H9 (cell line): ENCODE results near the gene PNKP. TPM values are rescaled to one million over a fixed set of nuclear protein-coding genes. Genes with fewer than 3 reads are reported as not detected.

ENCODE experiments used
- DNase-seq: peaks from one replicate; pipeline ENCODE4 v3.0.0-alpha.2; 2017
- H2AFZ ChIP-seq: one replicate; pipeline ENCODE4 v1.6.1; 2013; ENCODE audit warnings: mild to moderate bottlenecking, low read length, control low read depth, moderate library complexity
- H2AK5ac ChIP-seq: 2 replicates; pipeline ENCODE4 v1.6.1; 2013; ENCODE audit warnings: low read length, control low read depth, mixed read lengths; ENCODE audit not compliant: insufficient read length
- H2BK120ac ChIP-seq: one replicate; pipeline ENCODE4 v1.6.1; 2013; ENCODE audit warnings: low read depth, mild to moderate bottlenecking, low read length, control low read depth, inconsistent platforms; ENCODE audit not compliant: poor library complexity, severe bottlenecking
- H2BK12ac ChIP-seq: 2 replicates; pipeline ENCODE4 v1.6.1; 2013; ENCODE audit warnings: low read length, control low read depth, mixed read lengths, low read depth; ENCODE audit not compliant: insufficient read length
- H2BK15ac ChIP-seq: 2 replicates; pipeline ENCODE4 v1.6.1; 2013; ENCODE audit warnings: low read depth, low read length, control low read depth
- H2BK20ac ChIP-seq: one replicate; pipeline ENCODE4 v1.6.1; 2013; ENCODE audit warnings: low read depth, mild to moderate bottlenecking, low read length, control low read depth, inconsistent platforms; ENCODE audit not compliant: poor library complexity, severe bottlenecking
- H2BK5ac ChIP-seq: 2 replicates; pipeline ENCODE4 v1.6.1; 2013; ENCODE audit warnings: low read length, control low read depth, mixed read lengths; ENCODE audit not compliant: insufficient read length
- H3K14ac ChIP-seq: 2 replicates; pipeline ENCODE4 v1.6.1; 2013; ENCODE audit warnings: low read length, control low read depth; ENCODE audit not compliant: insufficient read depth
- H3K18ac ChIP-seq: 2 replicates; pipeline ENCODE4 v1.6.1; 2013; ENCODE audit warnings: low read depth, mild to moderate bottlenecking, mixed read lengths, low read length, control low read depth; ENCODE audit not compliant: insufficient read length
- H3K23ac ChIP-seq: 2 replicates; pipeline ENCODE4 v1.6.1; 2013; ENCODE audit warnings: low read length, control low read depth, mixed read lengths, low read depth; ENCODE audit not compliant: insufficient read length
- H3K23me2 ChIP-seq: 2 replicates; pipeline ENCODE4 v1.6.1; 2013; ENCODE audit warnings: low read depth, mild to moderate bottlenecking, mixed read lengths, low read length, control low read depth; ENCODE audit not compliant: insufficient read length, poor library complexity, severe bottlenecking
- H3K27ac ChIP-seq: 2 replicates; pipeline ENCODE4 v1.5.1; 2013; ENCODE audit warnings: low read length, control low read depth, mixed read lengths, low read depth; ENCODE audit not compliant: insufficient read length
- H3K27me3 ChIP-seq: 2 replicates; pipeline ENCODE4 v1.6.1; 2013; ENCODE audit warnings: low read length, control low read depth, inconsistent platforms; ENCODE audit not compliant: insufficient read depth
- H3K4ac ChIP-seq: 2 replicates; pipeline ENCODE4 v1.6.1; 2013; ENCODE audit warnings: low read depth, mild to moderate bottlenecking, control low read depth, inconsistent platforms, low read length, moderate library complexity
- H3K4me1 ChIP-seq: 2 replicates; pipeline ENCODE4 v1.6.1; 2013; ENCODE audit warnings: low read length, control low read depth, inconsistent platforms; ENCODE audit not compliant: insufficient read depth
- H3K4me2 ChIP-seq: 2 replicates; pipeline ENCODE4 v1.6.1; 2013; ENCODE audit warnings: low read length, control low read depth, mixed read lengths; ENCODE audit not compliant: insufficient read length, insufficient read depth
- H3K56ac ChIP-seq: 2 replicates; pipeline ENCODE4 v1.6.1; 2013; ENCODE audit warnings: low read depth, mild to moderate bottlenecking, mixed read lengths, low read length, control low read depth; ENCODE audit not compliant: insufficient read length
- H3K79me1 ChIP-seq: 2 replicates; pipeline ENCODE4 v1.6.1; 2013; ENCODE audit warnings: low read depth, mild to moderate bottlenecking, moderate library complexity, low read length, control low read depth, inconsistent platforms; ENCODE audit not compliant: insufficient read depth, poor library complexity, severe bottlenecking
- H3K79me2 ChIP-seq: 2 replicates; pipeline ENCODE4 v1.6.1; 2013; ENCODE audit warnings: low read length, control low read depth, inconsistent platforms; ENCODE audit not compliant: insufficient read depth
- H3K9ac ChIP-seq: 2 replicates; pipeline ENCODE4 v1.6.1; 2013; ENCODE audit warnings: low read length, control low read depth, mixed read lengths; ENCODE audit not compliant: insufficient read length; ENCODE audit errors: extremely low read depth
- H3K9me3 ChIP-seq: one replicate; pipeline ENCODE4 v1.6.1; 2013; ENCODE audit warnings: low read depth, low read length, inconsistent platforms; ENCODE audit not compliant: control insufficient read depth
- H3T11ph ChIP-seq: one replicate; pipeline ENCODE4 v1.6.1; 2013; ENCODE audit warnings: mild to moderate bottlenecking, low read length, control low read depth, inconsistent platforms
- H4K20me1 ChIP-seq: one replicate; pipeline ENCODE4 v1.6.1; 2013; ENCODE audit not compliant: control insufficient read depth, insufficient read length, insufficient read depth
- H4K5ac ChIP-seq: 2 replicates; pipeline ENCODE4 v1.6.1; 2013; ENCODE audit warnings: low read depth, mild to moderate bottlenecking, mixed read lengths, low read length, control low read depth; ENCODE audit not compliant: insufficient read length
- H4K8ac ChIP-seq: replicated peaks from 2 replicates; pipeline ENCODE4 v1.6.1; 2013; ENCODE audit warnings: low read length, control low read depth, mixed read lengths, low read depth; ENCODE audit not compliant: insufficient read length
- H4K91ac ChIP-seq: 2 replicates; pipeline ENCODE4 v1.6.1; 2013; ENCODE audit warnings: low read depth, mild to moderate bottlenecking, moderate library complexity, mixed read lengths, low read length, control low read depth; ENCODE audit not compliant: insufficient read length
- H3K27ac Mint-ChIP-seq, 3 experiments: 2 replicates in 2 of 3; 3 replicates in 1 of 3; pipeline ENCODE4 v1.8.0; 2020 to 2021; ENCODE audit warnings: mixed read lengths in 3 of 3, mild to moderate bottlenecking in 1 of 3, moderate library complexity in 1 of 3
- H3K27me3 Mint-ChIP-seq: 2 replicates; pipeline ENCODE4 v1.8.0; 2021; ENCODE audit warnings: low read depth, mild to moderate bottlenecking, moderate library complexity, mixed read lengths
- H3K36me3 Mint-ChIP-seq, 3 experiments: 2 replicates in 2 of 3; 3 replicates in 1 of 3; pipeline ENCODE4 v1.8.0; 2020 to 2021; ENCODE audit warnings: low read depth in 3 of 3, mixed read lengths in 3 of 3; ENCODE audit not compliant: insufficient read depth in 1 of 3
- H3K4me1 Mint-ChIP-seq, 2 experiments: 2 replicates each; pipeline ENCODE4 v1.8.0; 2020; ENCODE audit warnings: mixed read lengths in 2 of 2
- H3K4me3 Mint-ChIP-seq, 2 experiments: 2 replicates in 1 of 2; 3 replicates in 1 of 2; pipeline ENCODE4 v1.8.0; 2020 to 2021; ENCODE audit warnings: mild to moderate bottlenecking in 2 of 2, mixed read lengths in 2 of 2, moderate library complexity in 1 of 2
- H3K9me3 Mint-ChIP-seq, 2 experiments: 2 replicates in 1 of 2; 3 replicates in 1 of 2; pipeline ENCODE4 v1.8.0; 2020; ENCODE audit warnings: mild to moderate bottlenecking in 2 of 2, mixed read lengths in 2 of 2, moderate library complexity in 1 of 2
- WGBS: extraction: QIAGEN DNeasy Blood & Tissue Kit; methylation state at CpG from one replicate; pipeline ENCODE4 v1.1.7; 2013; ENCODE audit warnings: missing lambda C conversion rate, low lambda C conversion rate, mixed read lengths; ENCODE audit not compliant: insufficient read length; ENCODE audit errors: extremely low coverage; 5-methylcytosine and 5-hydroxymethylcytosine counted together
- microRNA-seq: library from miRNA; unstranded; fragments of <30 nt; microRNA quantifications from one replicate; pipeline ENCODE4, GENCODE V29; 2020; ENCODE audit warnings: borderline microRNAs expressed
- total RNA-seq: library from RNA; stranded (reverse); gene quantifications from 2 replicates; pipeline ENCODE4 v1.2.1, GENCODE V29; 2021
- TF ChIP-seq, protein P1 (sequence below): fragments of 200-600 bp; sonication (generic); conservative IDR thresholded peaks from 3 replicates; pipeline ENCODE4 v1.8.0; 2021; ENCODE audit warnings: antibody characterized with exemption, mild to moderate bottlenecking

PNKP gene
- total RNA-seq, 1 experiment from 2014 or later: 157 TPM

- H3T11ph ChIP-seq: no peak overlapping the region
- no peak overlapping the region for H2AK5ac ChIP-seq
- H3K27me3 Mint-ChIP-seq: peaks cover 7% of the 10 kb centered on the region
- no peak overlapping the region for H3K14ac ChIP-seq
- no peaks in the 10 kb centered on the region; a peak in 2 of 5 replicates for H3K9me3 Mint-ChIP-seq
- no peak overlapping the region for H4K5ac ChIP-seq
- no peak overlapping the region for H2BK20ac ChIP-seq
- H3K79me1 ChIP-seq: no peaks in the 10 kb centered on the region
- no peak overlapping the region for H3K4me2 ChIP-seq
- no peak overlapping the region for H2BK12ac ChIP-seq
- WGBS: no CpG with 5 or more reads among the region's 6 CpGs
- H4K8ac ChIP-seq: no peak overlapping the region
- no peak overlapping the region for H3K18ac ChIP-seq
- H4K20me1 ChIP-seq: no peaks in the 10 kb centered on the region
- H3K27me3 ChIP-seq: no peaks in the 10 kb centered on the region
- no peak overlapping the region for H3K9ac ChIP-seq
- no peak overlapping the region for H3K56ac ChIP-seq
- peaks cover 13% of the 10 kb centered on the region for H3K23me2 ChIP-seq
- no peak overlapping the region for H4K91ac ChIP-seq
- H3K36me3 Mint-ChIP-seq: peaks cover 7 to 17% (median 14%) of the 10 kb centered on the region in 3 experiments; a peak in 6 of 7 replicates
- no peak overlapping the region for H2BK120ac ChIP-seq
- no peaks in the 10 kb centered on the region for H3K79me2 ChIP-seq
- no peak overlapping the region for H3K27ac Mint-ChIP-seq
- H3K4ac ChIP-seq: no peak overlapping the region
- no peak overlapping the region for H2BK5ac ChIP-seq
- no peaks in the 10 kb centered on the region for H3K9me3 ChIP-seq
- no peak overlapping the region for H3K27ac ChIP-seq
- H3K4me3 Mint-ChIP-seq: peak overlapping the region in 1 of 2 experiments; percentile 56; a peak in 3 of 5 replicates
- TF ChIP-seq, protein P1, sequence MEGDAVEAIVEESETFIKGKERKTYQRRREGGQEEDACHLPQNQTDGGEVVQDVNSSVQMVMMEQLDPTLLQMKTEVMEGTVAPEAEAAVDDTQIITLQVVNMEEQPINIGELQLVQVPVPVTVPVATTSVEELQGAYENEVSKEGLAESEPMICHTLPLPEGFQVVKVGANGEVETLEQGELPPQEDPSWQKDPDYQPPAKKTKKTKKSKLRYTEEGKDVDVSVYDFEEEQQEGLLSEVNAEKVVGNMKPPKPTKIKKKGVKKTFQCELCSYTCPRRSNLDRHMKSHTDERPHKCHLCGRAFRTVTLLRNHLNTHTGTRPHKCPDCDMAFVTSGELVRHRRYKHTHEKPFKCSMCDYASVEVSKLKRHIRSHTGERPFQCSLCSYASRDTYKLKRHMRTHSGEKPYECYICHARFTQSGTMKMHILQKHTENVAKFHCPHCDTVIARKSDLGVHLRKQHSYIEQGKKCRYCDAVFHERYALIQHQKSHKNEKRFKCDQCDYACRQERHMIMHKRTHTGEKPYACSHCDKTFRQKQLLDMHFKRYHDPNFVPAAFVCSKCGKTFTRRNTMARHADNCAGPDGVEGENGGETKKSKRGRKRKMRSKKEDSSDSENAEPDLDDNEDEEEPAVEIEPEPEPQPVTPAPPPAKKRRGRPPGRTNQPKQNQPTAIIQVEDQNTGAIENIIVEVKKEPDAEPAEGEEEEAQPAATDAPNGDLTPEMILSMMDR: no peak
- H3K23ac ChIP-seq: no peak overlapping the region
- no peak overlapping the region for H2BK15ac ChIP-seq
- H3K4me1 ChIP-seq: peaks cover 3% of the 10 kb centered on the region
- H2AFZ ChIP-seq: no peak overlapping the region
- H3K4me1 Mint-ChIP-seq: peaks cover 16 to 35% of the 10 kb centered on the region in 2 experiments
- no peak for DNase-seq
Observed at GRCh38 chr19:49811328-49811727, 56.0 kb downstream of the PNKP start.

Small RNAs within 50 kb of the gene (microRNA-seq; reads per million reads assigned to microRNA genes)
- gene MIR4749: 1.4 reads per million, percentile 10 among the genes with 10 or more reads in this experiment
- gene MIR4750: not detected
- 0.35 reads per million for gene MIR6800

Other genes with a start within 250 kb of the PNKP start
- gene RRAS, start 227.4 kb downstream of the PNKP start, total RNA-seq: 8.3 and 9.9 TPM in 2 replicates
- gene SCAF1, start 225.4 kb downstream of the PNKP start, total RNA-seq: 85.3 and 86.4 TPM in 2 replicates
- gene IRF3, start 201.7 kb downstream of the PNKP start, total RNA-seq: 185 and 205 TPM in 2 replicates
- 145 and 154 TPM in 2 replicates for gene BCL2L12, start 201.6 kb downstream of the PNKP start, total RNA-seq
- gene PRMT1, start 190.3 kb downstream of the PNKP start, total RNA-seq: 504 and 505 TPM in 2 replicates
- gene ADM5, start 178.0 kb downstream of the PNKP start, total RNA-seq: 13.5 and 13.6 TPM in 2 replicates
- 66.4 and 74.6 TPM in 2 replicates for gene CPT1C, start 176.5 kb downstream of the PNKP start, total RNA-seq
- gene TSKS, start 104.3 kb downstream of the PNKP start, total RNA-seq: 0.28 and 0.37 TPM in 2 replicates
- 108 and 109 TPM in 2 replicates for gene AP2A1, start 100.6 kb downstream of the PNKP start, total RNA-seq
- gene FUZ, start 54.3 kb downstream of the PNKP start, total RNA-seq: 25.1 and 29.7 TPM in 2 replicates
- gene MED25, start 49.3 kb downstream of the PNKP start, total RNA-seq: 76.7 and 77.5 TPM in 2 replicates
- 309 and 317 TPM in 2 replicates for gene PTOV1, start 16.4 kb downstream of the PNKP start, total RNA-seq
- gene AKT1S1, start 9.8 kb upstream of the PNKP start, total RNA-seq: 43.5 and 44.6 TPM in 2 replicates
- gene TBC1D17, start 10.1 kb upstream of the PNKP start, total RNA-seq: 33.6 and 33.9 TPM in 2 replicates
- 0.29 and 0.61 TPM in 2 replicates for gene IL4I1, start 29.3 kb upstream of the PNKP start, total RNA-seq
- gene ATF5, start 61.6 kb upstream of the PNKP start, total RNA-seq: 18.5 and 20.6 TPM in 2 replicates
- gene NUP62, start 61.9 kb upstream of the PNKP start, total RNA-seq: 127 and 137 TPM in 2 replicates
- not detected in 2 replicates for gene SIGLEC11, start 93.6 kb upstream of the PNKP start, total RNA-seq
- 33.5 and 34.8 TPM in 2 replicates for gene VRK3, start 157.8 kb upstream of the PNKP start, total RNA-seq
- 18.9 and 19.0 TPM in 2 replicates for gene ZNF473, start 158.4 kb upstream of the PNKP start, total RNA-seq